Measurements from ENCODE around the gene CFAP97D1.

CFAP97D1 gene

GRCh38 chr17:43767053-43767712 is 13.1 kb upstream of the CFAP97D1 start:
- Histone ChIP-seq H3K4me2 (ENCODE audit: insufficient read depth, low read length) (no peak overlapping the region), H3K9me3 (ENCODE audit: insufficient read depth, low read length, severe bottlenecking) (no peaks in the 10 kb centered on the region), H2AFZ (ENCODE audit: low read depth, low read length) (no peak overlapping the region), H3K36me3 (ENCODE audit: insufficient read depth, low read length) (no peaks in the 10 kb centered on the region), H3K27ac (ENCODE audit: low read length) (no peak overlapping the region), H3K4me1 (ENCODE audit: insufficient read depth, low read length) (no peaks in the 10 kb centered on the region), H3K79me2 (ENCODE audit: insufficient read depth, low read length) (no peaks in the 10 kb centered on the region), H4K20me1 (ENCODE audit: insufficient read depth, low read length) (no peaks in the 10 kb centered on the region), H3K27me3 (ENCODE audit: insufficient read depth, low read length, poor library complexity) (peaks cover 4% of the 10 kb centered on the region), H3K4me3 (ENCODE audit: low read depth in 1 of 2, low read length in 2 of 2) (no peak overlapping the region), H3K9ac (ENCODE audit: low read depth, low read length) (no peak overlapping the region)
- TF ChIP-seq EZH2 (IDR thresholded peaks at IDR 0.05; ENCODE audit: borderline replicate concordance, low read depth, low read length, severe bottlenecking): no peak
- TF ChIP-seq CTCF (IDR thresholded peaks at IDR 0.05; ENCODE audit: borderline replicate concordance, extremely low read depth, low read length, poor library complexity, severe bottlenecking): no peak
- no peak for DNase-seq
- no peak for ATAC-seq (ENCODE audit: insufficient read depth, low read depth)

- no peak overlapping the region for H3K27ac ChIP-seq (ENCODE audit: low read length)
- no peaks in the 10 kb centered on the region for H3K36me3 ChIP-seq (ENCODE audit: insufficient read depth, low read length)
Observed at GRCh38 chr17:43767713-43768059, 12.5 kb upstream of the CFAP97D1 start.

GRCh38 chr17:43768382-43768781 is 11.9 kb upstream of the CFAP97D1 start:
- H3K36me3 ChIP-seq (ENCODE audit: insufficient read depth, low read length): no peaks in the 10 kb centered on the region
- ATAC-seq (ENCODE audit: insufficient read depth, low read depth) (no peak), DNase-seq (no peak)
- H3K4me1 ChIP-seq (ENCODE audit: insufficient read depth, low read length): no peaks in the 10 kb centered on the region
- H3K4me3 ChIP-seq (ENCODE audit: low read depth in 1 of 2, low read length in 2 of 2): no peak overlapping the region
- H2AFZ ChIP-seq (ENCODE audit: low read depth, low read length): no peak overlapping the region
- no peak overlapping the region for H3K4me2 ChIP-seq (ENCODE audit: insufficient read depth, low read length)
- H4K20me1 ChIP-seq (ENCODE audit: insufficient read depth, low read length): no peaks in the 10 kb centered on the region
- H3K27me3 ChIP-seq (ENCODE audit: insufficient read depth, low read length, poor library complexity): peaks cover 4% of the 10 kb centered on the region
- H3K9me3 ChIP-seq (ENCODE audit: insufficient read depth, low read length, severe bottlenecking): no peaks in the 10 kb centered on the region
- no peaks in the 10 kb centered on the region for H3K79me2 ChIP-seq (ENCODE audit: insufficient read depth, low read length)
- no peak for TF ChIP-seq EZH2 (IDR thresholded peaks at IDR 0.05; ENCODE audit: borderline replicate concordance, low read depth, low read length, severe bottlenecking)
- TF ChIP-seq CTCF (IDR thresholded peaks at IDR 0.05; ENCODE audit: borderline replicate concordance, extremely low read depth, low read length, poor library complexity, severe bottlenecking): no peak
- no peak overlapping the region for H3K27ac ChIP-seq (ENCODE audit: low read length)
- H3K9ac ChIP-seq (ENCODE audit: low read depth, low read length): no peak overlapping the region

More at GRCh38 chr17:43767713-43768059, 12.5 kb upstream of the CFAP97D1 start:
- no peak for ATAC-seq (ENCODE audit: insufficient read depth, low read depth)
- Histone ChIP-seq H3K4me1 (ENCODE audit: insufficient read depth, low read length) (no peaks in the 10 kb centered on the region), H3K79me2 (ENCODE audit: insufficient read depth, low read length) (no peaks in the 10 kb centered on the region), H3K4me3 (ENCODE audit: low read depth in 1 of 2, low read length in 2 of 2) (no peak overlapping the region), H2AFZ (ENCODE audit: low read depth, low read length) (no peak overlapping the region), H3K4me2 (ENCODE audit: insufficient read depth, low read length) (no peak overlapping the region), H3K9me3 (ENCODE audit: insufficient read depth, low read length, severe bottlenecking) (no peaks in the 10 kb centered on the region), H4K20me1 (ENCODE audit: insufficient read depth, low read length) (no peaks in the 10 kb centered on the region), H3K27me3 (ENCODE audit: insufficient read depth, low read length, poor library complexity) (peaks cover 4% of the 10 kb centered on the region), H3K9ac (ENCODE audit: low read depth, low read length) (no peak overlapping the region)
- no peak for TF ChIP-seq EZH2 (IDR thresholded peaks at IDR 0.05; ENCODE audit: borderline replicate concordance, low read depth, low read length, severe bottlenecking)
- no peak for TF ChIP-seq CTCF (IDR thresholded peaks at IDR 0.05; ENCODE audit: borderline replicate concordance, extremely low read depth, low read length, poor library complexity, severe bottlenecking)
- DNase-seq: no peak

All from DND-41 (cell line).